ENCODE results near the gene CBX3. TPM values are rescaled to one million over a fixed set of nuclear protein-coding genes. Genes with fewer than 3 reads are reported as not detected.
A peak's percentile ranks its signal among the peaks of the same experiment; 100 is the strongest.

CBX3 gene
- total and polyA plus RNA-seq, 2 of the 13 experiments (the other 11 are each of a cell fraction or from before 2014, with no cell fraction given) = 53.9 to 249 TPM

DNA sequence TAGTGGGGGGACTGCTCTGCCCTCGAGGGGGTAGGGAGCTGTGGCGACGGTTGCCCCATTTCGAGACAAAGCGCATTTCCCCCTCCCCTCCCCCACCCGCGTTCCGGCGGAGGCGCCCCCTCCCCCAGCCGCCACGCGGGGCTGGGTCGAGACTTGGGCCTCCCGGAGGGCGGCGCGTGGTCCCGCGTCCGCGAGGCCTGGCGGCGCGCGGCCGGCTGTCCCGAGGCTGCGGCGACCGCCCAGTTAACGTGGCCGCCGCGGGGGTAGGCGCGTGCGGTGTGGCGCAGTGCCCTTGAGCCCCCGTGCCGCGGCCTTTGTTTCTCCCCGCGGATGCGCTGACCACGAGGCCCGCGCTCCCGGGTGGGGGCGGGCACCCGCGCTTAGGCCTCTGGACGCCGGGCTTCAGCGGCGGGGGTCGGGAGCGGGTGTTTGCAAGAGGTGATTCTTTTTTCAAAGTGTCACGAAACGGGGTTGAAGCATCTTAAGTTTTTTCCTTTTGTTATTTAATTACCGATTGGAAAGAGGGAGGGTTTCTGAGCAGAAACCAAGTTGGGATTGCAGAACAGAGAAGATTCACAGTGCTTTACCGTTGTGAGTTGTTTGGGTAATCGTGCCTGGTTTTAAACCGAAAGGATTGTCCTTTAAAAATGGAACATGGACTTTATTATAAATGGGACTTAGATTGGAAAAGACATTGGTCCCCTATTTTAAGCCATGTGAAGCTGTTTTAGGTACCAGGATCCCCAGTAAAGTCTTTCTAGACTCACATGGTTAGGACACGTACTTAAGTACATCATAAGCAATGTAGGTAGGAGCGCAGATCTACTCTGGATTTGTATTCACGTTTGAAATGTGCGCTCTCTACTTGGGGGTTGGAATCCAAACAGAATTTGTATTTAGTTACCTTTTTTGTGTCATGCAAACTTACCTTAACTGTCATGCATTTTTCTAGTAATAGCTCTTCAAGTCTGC lies 760 bp downstream of the CBX3 start (continued):
- TF ChIP-seq AGO2 (optimal IDR thresholded peaks at IDR 0.05; ENCODE audit: low read depth, low read length) (peak; percentile 83), ZNF597 (CRISPR knock-in tag; IDR thresholded peaks at IDR 0.05) (no peak), LCORL (IDR thresholded peaks at IDR 0.05) (no peak), LCORL (CRISPR knock-in tag; IDR thresholded peaks at IDR 0.05) (no peak), NFIC (IDR thresholded peaks at IDR 0.05; ENCODE audit: low read length) (peak; percentile 32; the same call in 1 of the 2 replicates), ZNF766 (CRISPR knock-in tag; IDR thresholded peaks at IDR 0.05; ENCODE audit: borderline replicate concordance) (no peak), MAFG (CRISPR knock-in tag; IDR thresholded peaks at IDR 0.05) (no peak), ZNF552 (CRISPR knock-in tag; IDR thresholded peaks at IDR 0.05; ENCODE audit: borderline replicate concordance) (no peak), TBP (CRISPR knock-in tag; IDR thresholded peaks at IDR 0.05) (no peak), UBTF (CRISPR knock-in tag; IDR thresholded peaks at IDR 0.05) (no peak; the same call in 1 of the 2 replicates), NFE2L1 (CRISPR knock-in tag; IDR thresholded peaks at IDR 0.05; ENCODE audit: borderline replicate concordance) (no peak), ZSCAN9 (CRISPR knock-in tag; IDR thresholded peaks at IDR 0.05; ENCODE audit: borderline replicate concordance) (peak; percentile 12; the same call in 1 of the 2 replicates)
- TF ChIP-seq, protein P1, sequence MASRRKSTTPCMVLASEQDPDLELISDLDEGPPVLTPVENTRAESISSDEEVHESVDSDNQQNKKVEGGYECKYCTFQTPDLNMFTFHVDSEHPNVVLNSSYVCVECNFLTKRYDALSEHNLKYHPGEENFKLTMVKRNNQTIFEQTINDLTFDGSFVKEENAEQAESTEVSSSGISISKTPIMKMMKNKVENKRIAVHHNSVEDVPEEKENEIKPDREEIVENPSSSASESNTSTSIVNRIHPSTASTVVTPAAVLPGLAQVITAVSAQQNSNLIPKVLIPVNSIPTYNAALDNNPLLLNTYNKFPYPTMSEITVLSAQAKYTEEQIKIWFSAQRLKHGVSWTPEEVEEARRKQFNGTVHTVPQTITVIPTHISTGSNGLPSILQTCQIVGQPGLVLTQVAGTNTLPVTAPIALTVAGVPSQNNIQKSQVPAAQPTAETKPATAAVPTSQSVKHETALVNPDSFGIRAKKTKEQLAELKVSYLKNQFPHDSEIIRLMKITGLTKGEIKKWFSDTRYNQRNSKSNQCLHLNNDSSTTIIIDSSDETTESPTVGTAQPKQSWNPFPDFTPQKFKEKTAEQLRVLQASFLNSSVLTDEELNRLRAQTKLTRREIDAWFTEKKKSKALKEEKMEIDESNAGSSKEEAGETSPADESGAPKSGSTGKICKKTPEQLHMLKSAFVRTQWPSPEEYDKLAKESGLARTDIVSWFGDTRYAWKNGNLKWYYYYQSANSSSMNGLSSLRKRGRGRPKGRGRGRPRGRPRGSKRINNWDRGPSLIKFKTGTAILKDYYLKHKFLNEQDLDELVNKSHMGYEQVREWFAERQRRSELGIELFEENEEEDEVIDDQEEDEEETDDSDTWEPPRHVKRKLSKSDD (CRISPR knock-in tag; IDR thresholded peaks at IDR 0.05; ENCODE audit: low read depth) = no peak
- TF ChIP-seq, protein P2, sequence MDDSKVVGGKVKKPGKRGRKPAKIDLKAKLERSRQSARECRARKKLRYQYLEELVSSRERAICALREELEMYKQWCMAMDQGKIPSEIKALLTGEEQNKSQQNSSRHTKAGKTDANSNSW (CRISPR knock-in tag; IDR thresholded peaks at IDR 0.05; ENCODE audit: borderline replicate concordance) = no peak
- TF ChIP-seq, protein P3, sequence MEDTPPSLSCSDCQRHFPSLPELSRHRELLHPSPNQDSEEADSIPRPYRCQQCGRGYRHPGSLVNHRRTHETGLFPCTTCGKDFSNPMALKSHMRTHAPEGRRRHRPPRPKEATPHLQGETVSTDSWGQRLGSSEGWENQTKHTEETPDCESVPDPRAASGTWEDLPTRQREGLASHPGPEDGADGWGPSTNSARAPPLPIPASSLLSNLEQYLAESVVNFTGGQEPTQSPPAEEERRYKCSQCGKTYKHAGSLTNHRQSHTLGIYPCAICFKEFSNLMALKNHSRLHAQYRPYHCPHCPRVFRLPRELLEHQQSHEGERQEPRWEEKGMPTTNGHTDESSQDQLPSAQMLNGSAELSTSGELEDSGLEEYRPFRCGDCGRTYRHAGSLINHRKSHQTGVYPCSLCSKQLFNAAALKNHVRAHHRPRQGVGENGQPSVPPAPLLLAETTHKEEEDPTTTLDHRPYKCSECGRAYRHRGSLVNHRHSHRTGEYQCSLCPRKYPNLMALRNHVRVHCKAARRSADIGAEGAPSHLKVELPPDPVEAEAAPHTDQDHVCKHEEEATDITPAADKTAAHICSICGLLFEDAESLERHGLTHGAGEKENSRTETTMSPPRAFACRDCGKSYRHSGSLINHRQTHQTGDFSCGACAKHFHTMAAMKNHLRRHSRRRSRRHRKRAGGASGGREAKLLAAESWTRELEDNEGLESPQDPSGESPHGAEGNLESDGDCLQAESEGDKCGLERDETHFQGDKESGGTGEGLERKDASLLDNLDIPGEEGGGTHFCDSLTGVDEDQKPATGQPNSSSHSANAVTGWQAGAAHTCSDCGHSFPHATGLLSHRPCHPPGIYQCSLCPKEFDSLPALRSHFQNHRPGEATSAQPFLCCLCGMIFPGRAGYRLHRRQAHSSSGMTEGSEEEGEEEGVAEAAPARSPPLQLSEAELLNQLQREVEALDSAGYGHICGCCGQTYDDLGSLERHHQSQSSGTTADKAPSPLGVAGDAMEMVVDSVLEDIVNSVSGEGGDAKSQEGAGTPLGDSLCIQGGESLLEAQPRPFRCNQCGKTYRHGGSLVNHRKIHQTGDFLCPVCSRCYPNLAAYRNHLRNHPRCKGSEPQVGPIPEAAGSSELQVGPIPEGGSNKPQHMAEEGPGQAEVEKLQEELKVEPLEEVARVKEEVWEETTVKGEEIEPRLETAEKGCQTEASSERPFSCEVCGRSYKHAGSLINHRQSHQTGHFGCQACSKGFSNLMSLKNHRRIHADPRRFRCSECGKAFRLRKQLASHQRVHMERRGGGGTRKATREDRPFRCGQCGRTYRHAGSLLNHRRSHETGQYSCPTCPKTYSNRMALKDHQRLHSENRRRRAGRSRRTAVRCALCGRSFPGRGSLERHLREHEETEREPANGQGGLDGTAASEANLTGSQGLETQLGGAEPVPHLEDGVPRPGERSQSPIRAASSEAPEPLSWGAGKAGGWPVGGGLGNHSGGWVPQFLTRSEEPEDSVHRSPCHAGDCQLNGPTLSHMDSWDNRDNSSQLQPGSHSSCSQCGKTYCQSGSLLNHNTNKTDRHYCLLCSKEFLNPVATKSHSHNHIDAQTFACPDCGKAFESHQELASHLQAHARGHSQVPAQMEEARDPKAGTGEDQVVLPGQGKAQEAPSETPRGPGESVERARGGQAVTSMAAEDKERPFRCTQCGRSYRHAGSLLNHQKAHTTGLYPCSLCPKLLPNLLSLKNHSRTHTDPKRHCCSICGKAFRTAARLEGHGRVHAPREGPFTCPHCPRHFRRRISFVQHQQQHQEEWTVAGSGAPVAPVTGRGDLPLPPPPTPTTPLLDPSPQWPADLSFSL (CRISPR knock-in tag; IDR thresholded peaks at IDR 0.05) = no peak

Measured in HepG2 (cell line).